ENCODE results near the gene HYAL3. TPM values are rescaled to one million over a fixed set of nuclear protein-coding genes. Genes with fewer than 3 reads are reported as not detected.

HYAL3 gene
- total RNA-seq, 1 experiment from 2014 or later: 10.3 TPM

GRCh38 chr3:50299638-50299928 lies 378 bp upstream of the HYAL3 start:
- TF ChIP-seq, protein P1, sequence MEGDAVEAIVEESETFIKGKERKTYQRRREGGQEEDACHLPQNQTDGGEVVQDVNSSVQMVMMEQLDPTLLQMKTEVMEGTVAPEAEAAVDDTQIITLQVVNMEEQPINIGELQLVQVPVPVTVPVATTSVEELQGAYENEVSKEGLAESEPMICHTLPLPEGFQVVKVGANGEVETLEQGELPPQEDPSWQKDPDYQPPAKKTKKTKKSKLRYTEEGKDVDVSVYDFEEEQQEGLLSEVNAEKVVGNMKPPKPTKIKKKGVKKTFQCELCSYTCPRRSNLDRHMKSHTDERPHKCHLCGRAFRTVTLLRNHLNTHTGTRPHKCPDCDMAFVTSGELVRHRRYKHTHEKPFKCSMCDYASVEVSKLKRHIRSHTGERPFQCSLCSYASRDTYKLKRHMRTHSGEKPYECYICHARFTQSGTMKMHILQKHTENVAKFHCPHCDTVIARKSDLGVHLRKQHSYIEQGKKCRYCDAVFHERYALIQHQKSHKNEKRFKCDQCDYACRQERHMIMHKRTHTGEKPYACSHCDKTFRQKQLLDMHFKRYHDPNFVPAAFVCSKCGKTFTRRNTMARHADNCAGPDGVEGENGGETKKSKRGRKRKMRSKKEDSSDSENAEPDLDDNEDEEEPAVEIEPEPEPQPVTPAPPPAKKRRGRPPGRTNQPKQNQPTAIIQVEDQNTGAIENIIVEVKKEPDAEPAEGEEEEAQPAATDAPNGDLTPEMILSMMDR (IDR thresholded peaks at IDR 0.05 in 2 of 3, conservative IDR thresholded peaks at IDR 0.05 in 1 of 3; ENCODE audit: borderline replicate concordance in 1 of 3, insufficient read depth in 1 of 3, low read depth in 2 of 3, low read length in 2 of 3): no peak
- TF ChIP-seq RAD21 (IDR thresholded peaks at IDR 0.05; ENCODE audit: low read depth) (no peak), SIN3A (IDR thresholded peaks at IDR 0.05; ENCODE audit: low read depth) (no peak), POLR2A (IDR thresholded peaks at IDR 0.05; ENCODE audit: borderline replicate concordance, extremely low read depth, insufficient read depth, insufficient read length) (no peak), YY1 (IDR thresholded peaks at IDR 0.05; ENCODE audit: extremely low read depth, insufficient replicate concordance, low read depth, low read length) (no peak), ZFX (IDR thresholded peaks at IDR 0.05) (no peak)
- TF ChIP-seq, protein P2, sequence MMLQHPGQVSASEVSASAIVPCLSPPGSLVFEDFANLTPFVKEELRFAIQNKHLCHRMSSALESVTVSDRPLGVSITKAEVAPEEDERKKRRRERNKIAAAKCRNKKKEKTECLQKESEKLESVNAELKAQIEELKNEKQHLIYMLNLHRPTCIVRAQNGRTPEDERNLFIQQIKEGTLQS (IDR thresholded peaks at IDR 0.05): no peak
- ChIA-PET POLR2A (interaction anchor here (0.6 to 2.0 kb wide), 10 partner anchors 16 to 105 kb away, joined by 3 to 12 read pairs (median 4); partner anchors contain the start of genes GNAI2, RASSF1 and TUSC2), CTCF (interaction anchor here (0.9 to 1.4 kb wide), 8 partner anchors 18 to 71 kb away, joined by 3 to 9 read pairs (median 5); partner anchors contain the start of gene TUSC2), RAD21 (ENCODE audit: low non-redundant PET in 1 of 2, low total read pairs in 2 of 2, uncharacterized antibody in 2 of 2, unreplicated experiment in 2 of 2) (interaction anchor here (0.5 to 1.3 kb wide), 8 partner anchors 13 to 1178 kb away, joined by 3 to 5 read pairs (median 4); no protein-coding TSS in a partner anchor)
- intact Hi-C loops (cut with micrococcal nuclease): no loop called here
- no peak for ATAC-seq
- Histone ChIP-seq H4K20me1 (ENCODE audit: insufficient read depth) (no peaks in the 10 kb centered on the region), H3K79me2 (ENCODE audit: insufficient read depth, low read length) (peaks cover 3% of the 10 kb centered on the region; the same call in 1 of the 2 replicates), H3K9me3 (ENCODE audit: control insufficient read depth in 1 of 2, insufficient read depth in 1 of 2, low read depth in 1 of 2, low read length in 2 of 2) (no peaks in the 10 kb centered on the region), H3K4me3 (replicated peaks in 1 of 2; ENCODE audit: low read depth in 1 of 2, low read length in 2 of 2) (peak overlapping the region; percentile 48 to 92), H2AFZ (ENCODE audit: low read depth, low read length, poor library complexity, severe bottlenecking) (no peak overlapping the region), H3K27me3 (ENCODE audit: insufficient read depth, low read length) (no peaks in the 10 kb centered on the region), H3K4me2 (ENCODE audit: low read length) (peak overlapping the region; percentile 97), H3K4me1 (ENCODE audit: control insufficient read depth in 1 of 2, insufficient read depth in 2 of 2, low read length in 2 of 2) (peaks cover 21 to 49% of the 10 kb centered on the region in 2 experiments), H3K9ac (ENCODE audit: low read length) (peak overlapping the region; percentile 72), H3K9me2 (ENCODE audit: insufficient read depth) (no peaks in the 10 kb centered on the region), H3K27ac (ENCODE audit: low read depth, low read length) (peak overlapping the region; percentile 73), H3K36me3 (ENCODE audit: control insufficient read depth in 1 of 2, insufficient read depth in 2 of 2, low read length in 2 of 2) (no peaks in the 10 kb centered on the region)
- no TSS peak for BruUV-seq (replicated peaks)
- DNase-seq (ENCODE audit: low read depth, low spot score): no peak

Measured in HCT116 (cell line).